Activated T-helper 9 cell treated with anti-CD3 and anti-CD28 coated beads, Interleukin-2, amount 50 U/mL, for 16 hours (primary cell): Measurements from ENCODE around the gene TYRP1.

Source experiments
- DNase-seq: peaks from one replicate; pipeline ENCODE4 v3.0.0-alpha.2; 2020; ENCODE audit warnings: low read depth

Gene TYRP1

GRCh38 chr9:12696931-12697622, 3.9 kb downstream of the TYRP1 start:
- DNase-seq: no peak

GRCh38 chr9:12697719-12698118, 4.5 kb downstream of the TYRP1 start:
- no peak for DNase-seq

- no peak for DNase-seq
Observed at GRCh38 chr9:12698266-12698665, 5.1 kb downstream of the TYRP1 start.

DNA sequence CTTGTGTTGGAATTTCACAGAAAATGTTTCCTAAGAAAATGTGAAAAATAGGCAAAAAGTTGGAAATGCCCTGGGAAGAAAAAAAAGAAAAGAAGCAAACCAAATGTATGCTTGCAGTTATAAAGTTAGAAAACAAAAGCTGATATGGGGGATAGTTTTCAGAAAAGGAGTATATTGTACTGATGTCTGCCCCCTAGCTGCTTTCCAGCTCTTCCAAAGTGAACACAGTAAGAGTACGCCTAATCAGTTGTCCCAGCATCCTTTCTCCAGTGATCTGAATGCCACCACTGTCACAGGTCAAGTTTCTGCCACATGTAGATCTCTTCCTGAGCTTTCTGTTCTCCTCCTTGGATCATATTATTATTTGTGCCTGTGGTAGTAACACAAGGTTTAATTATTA, 5.8 kb downstream of the TYRP1 start:
- DNase-seq: no peak

DNA sequence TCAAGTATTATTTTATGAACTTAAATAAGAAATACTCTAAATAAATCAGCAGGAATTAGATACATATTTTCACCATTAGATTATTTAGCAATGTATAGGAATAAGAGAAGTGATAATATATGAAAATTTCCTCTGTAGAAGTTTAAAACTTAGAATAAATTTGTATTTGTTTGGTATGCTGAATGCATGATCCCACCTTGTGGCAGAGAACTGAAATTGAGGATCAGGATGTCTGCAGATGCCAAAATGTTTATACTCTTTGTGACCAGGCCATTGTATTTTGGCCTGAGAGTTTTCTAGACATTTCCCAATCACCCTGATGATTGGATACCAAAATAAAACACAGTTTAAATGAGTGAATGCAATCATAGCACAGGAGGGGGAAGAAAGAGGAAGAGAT, 6.3 kb downstream of the TYRP1 start:
- DNase-seq: no peak

GRCh38 chr9:12701126-12701525, 7.9 kb downstream of the TYRP1 start:
- DNase-seq: no peak

- no peak for DNase-seq
Observed at GRCh38 chr9:12702160-12702758, 9.1 kb downstream of the TYRP1 start.

DNA sequence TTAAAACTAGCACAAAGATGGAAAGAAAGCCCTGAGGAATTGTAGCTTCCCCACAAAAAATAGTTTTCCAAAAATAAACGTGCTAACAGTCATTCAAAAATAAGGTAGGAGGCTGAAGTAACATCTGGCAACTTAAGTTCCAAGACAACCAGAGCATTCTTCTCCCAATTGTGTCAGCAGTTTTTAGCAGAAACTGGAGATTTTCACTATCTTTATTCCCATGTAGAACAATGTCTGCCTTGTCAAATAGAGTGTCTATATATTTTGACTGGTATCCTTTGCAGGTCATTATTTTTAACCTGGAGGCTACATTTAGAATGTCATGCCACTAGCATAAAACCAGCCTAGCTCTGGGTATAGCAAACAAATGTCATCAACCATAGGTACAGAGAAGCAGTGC, 10.8 kb downstream of the TYRP1 start:
- DNase-seq: no peak

DNA sequence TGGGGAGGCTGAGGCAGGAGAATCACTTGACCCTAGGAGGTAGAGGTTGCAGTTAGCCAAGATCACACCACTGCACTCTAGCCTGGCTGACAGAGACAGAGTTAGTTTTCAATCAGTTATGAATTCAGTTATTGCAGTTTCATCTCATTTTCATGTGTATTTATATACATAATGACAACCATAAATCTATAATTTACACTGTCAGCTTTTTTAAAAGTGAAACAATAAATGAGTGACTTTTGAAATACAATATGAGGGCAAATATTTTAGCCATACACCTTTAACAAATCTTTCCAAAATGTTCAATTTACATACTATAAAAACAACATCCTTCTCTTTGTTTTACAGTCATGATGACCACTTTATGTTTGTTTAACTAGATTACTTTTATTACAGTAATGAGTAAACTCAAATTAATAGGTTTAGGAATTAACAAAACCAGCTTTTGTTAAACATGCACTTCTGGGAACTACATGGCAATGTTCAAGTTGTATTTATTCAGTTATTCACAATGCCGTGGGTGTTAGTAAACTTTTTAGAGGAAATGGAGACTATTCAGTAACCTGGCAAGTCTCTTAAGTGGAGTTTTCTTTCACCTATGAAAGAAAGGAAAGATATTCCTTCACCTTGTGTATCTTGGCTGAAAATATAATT, 12.7 kb downstream of the TYRP1 start:
- DNase-seq: no peak

DNA sequence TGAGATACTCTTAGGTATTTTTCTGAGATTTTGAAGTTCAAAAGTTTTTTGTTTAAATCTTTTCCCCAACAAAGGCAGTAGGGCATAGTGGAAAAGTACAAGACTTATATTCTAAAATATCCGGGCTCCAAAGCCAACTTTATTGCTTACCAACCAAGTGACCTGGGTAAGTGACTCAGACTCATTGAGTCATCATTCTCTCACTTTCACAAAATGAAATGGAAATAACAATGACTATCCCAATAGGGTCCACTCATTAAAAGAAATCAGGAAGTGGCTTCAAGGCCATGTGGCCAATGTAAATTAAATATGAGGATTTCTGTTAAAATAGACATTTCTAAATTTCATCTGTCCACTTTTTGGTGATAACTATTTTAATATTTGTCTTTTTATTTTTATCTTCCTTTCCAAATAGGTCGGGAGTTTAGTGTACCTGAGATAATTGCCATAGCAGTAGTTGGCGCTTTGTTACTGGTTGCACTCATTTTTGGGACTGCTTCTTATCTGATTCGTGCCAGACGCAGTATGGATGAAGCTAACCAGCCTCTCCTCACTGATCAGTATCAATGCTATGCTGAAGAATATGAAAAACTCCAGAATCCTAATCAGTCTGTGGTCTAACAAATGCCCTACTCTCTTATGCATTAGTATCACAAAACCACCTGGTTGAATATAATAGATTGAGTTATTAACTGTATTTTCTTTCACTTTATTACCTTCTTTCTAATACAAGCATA, 15.5 kb downstream of the TYRP1 start:
- DNase-seq: no peak

GRCh38 chr9:12712532-12712931, 19.3 kb downstream of the TYRP1 start:
- DNase-seq: no peak

DNA sequence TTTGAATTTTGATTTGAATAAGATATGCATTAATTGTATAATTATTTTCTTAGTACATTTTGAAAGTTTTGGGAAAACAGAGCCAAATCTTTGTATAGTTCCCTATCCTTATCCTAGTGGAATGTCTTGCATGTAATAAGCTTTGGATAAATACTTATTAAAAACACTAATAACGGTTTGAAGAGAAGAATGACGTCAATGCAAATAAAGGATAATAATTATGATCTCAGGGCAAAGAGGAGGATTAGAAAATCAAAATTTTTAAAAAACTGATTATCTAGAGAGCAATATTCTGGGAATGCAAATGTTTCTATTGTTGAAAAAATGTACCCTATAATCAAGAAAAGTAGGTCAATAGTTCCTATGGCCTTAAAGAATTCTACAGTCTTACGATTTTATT, 22.1 kb downstream of the TYRP1 start:
- no peak for DNase-seq

DNA sequence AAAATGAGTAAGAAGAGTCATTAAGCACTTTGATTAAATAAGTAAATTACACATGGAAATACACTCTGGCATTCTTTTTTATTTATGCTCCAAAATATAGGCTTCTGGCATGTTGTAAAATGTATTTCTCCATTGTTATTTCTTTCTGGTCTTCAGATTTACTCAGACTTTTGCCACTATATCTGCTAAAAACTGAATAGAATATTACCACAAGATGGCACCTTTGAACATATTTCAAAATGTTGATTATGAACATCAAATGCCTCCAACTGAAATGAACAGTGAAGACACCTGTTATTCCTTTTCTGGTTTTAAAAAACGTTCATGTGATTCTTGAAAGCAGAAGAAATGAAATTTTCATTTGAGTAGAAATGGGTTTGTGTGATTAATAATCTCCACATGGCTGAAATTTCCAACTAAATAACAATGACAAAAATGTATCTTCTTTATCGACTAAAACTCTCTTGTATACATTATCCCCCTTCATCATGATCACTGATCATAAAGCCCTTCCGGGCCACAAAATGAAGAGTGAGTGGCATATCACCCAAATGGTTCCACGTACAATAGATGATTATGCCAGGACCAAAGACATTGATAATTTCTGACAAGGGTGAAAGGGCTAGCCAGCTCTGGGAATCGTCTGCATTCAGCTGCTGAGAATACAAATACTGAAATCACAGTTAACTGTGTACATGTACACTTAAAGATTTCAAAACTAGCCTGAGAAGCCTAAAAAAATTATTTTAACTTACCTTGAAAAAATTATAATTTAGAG, 23.8 kb downstream of the TYRP1 start:
- no peak for DNase-seq

GRCh38 chr9:12717907-12718306, 24.7 kb downstream of the TYRP1 start:
- no peak for DNase-seq

DNA sequence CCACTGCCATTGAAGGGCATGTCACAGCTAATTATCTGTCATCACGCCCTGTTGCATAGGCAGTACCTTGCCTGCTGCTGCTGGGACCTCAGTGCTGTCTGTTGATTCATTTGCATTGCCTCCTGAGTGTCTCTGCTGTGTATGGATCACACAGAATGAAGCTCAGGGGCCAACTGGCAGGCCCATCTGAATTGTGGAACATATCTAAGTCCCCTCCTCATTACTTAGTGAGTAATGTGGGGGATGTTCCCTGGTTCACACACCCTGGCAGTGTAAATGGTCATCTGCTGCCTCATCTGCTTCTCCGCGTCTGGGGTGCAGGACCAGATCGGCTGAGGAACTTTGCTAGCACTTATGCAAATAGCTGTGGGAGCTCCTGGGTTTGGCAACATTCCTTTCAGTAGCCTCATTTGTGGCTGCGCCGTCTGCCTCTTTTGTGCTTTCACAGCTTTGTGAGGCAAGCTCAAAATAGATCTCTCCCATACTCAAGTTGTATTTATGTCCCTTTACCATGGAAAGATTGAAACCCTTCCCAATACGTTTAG, 25.4 kb downstream of the TYRP1 start:
- DNase-seq: no peak

DNA sequence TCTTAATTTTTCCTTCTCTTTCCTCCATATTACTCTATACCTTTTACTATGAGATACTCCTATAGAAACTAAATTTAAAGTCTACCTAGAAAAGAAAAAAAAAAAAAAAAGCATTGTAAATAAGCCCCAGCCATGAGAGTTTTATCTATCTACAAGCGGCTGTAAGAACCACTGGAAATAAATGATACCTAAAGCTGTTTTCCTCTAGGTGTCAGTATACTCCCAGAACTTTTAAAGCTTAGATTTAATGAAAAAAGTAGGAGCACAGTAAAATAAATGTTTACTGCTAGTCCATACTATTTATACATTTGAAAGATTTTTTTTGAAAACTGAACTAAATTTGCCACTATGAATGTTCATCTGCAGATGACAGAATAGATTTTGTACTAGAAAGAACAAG, 26.2 kb downstream of the TYRP1 start:
- DNase-seq: no peak

DNA sequence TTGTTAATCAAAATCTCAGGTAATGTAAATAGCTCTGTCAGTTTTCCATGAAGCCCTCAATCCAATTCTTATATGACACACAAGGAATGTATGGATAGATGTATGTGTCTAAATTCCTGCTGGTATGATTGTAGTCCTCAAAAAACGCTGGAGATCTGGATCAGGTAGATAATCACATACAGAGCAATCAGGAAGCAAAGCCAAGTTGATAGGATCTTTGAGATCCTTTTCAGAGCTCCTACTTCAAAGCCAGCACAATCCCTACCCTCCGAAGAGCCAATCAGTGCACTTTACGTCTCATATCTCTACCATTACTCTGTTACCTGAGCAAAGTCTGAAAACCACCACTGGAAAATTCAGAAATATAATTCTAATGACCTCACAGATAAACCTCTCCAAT, 27.4 kb downstream of the TYRP1 start:
- no peak for DNase-seq

- DNase-seq: no peak
Observed at GRCh38 chr9:12722131-12722530, 28.9 kb downstream of the TYRP1 start.

DNA sequence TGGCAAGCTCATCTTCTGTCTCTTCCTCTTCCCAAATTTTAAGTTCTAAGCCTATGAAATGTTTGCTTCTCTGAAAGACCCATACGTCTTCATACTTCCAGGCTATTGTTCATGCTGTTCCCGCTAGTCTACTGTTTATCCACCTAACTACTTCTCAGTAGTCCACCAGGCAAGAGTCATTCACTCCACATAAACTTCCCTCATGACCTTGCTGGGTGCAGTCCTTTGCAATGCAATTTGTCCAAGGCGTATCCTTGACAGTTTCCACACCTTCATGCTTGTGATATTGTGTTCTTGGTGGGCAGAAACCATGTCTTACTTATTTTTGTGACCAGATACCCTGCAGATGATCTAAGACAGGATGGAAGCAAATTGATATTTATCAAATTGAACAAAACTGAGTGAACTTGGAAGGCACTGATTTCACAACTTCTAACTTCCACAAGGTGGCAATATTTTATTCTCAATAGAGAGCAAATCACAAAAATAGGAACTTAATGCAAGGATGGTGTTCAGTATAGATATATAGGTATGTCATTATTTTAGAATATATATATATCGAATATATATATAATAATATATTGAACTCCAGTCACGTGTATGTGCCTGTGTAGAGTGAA, 30.3 kb downstream of the TYRP1 start:
- no peak for DNase-seq

DNA sequence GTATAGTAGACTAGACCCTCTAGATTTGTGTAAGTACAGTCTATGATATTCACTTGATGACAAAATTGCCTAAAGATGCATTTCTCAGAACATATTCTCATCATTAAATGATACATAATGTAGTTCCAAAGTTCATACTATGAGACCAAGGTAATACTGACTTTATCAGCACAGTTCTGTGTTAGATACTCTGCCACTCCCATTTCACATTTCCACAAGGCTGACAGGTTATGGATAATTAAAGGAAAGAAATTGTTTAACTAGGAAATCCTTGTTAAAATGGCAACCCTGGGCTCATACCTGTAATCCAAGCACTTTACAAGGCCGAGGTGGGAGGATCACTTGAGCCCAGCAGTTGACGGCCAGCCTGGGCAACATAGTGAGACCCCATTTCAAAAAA, 33.6 kb downstream of the TYRP1 start:
- no peak for DNase-seq

- DNase-seq: no peak
Observed at GRCh38 chr9:12730198-12730597, 37.0 kb downstream of the TYRP1 start.
